Stimulated activated CD4-positive, alpha-beta T cell treated with anti-CD3 and anti-CD28 coated beads, Interleukin-15, amount 100 ng/mL, for 48 hours (primary cell): ENCODE data around the gene AGO3.
"Not testable (repeated sequence)": the region's sequence is repeated elsewhere in the genome, so short reads cannot be mapped to it uniquely, and the experiment has no call there.

Source experiments
- DNase-seq, 2 donors: peaks; one replicate each; pipeline ENCODE4 v3.0.0-alpha.2; 2020; ENCODE audit warnings: low read depth in 2 of 2

Gene AGO3

DNA sequence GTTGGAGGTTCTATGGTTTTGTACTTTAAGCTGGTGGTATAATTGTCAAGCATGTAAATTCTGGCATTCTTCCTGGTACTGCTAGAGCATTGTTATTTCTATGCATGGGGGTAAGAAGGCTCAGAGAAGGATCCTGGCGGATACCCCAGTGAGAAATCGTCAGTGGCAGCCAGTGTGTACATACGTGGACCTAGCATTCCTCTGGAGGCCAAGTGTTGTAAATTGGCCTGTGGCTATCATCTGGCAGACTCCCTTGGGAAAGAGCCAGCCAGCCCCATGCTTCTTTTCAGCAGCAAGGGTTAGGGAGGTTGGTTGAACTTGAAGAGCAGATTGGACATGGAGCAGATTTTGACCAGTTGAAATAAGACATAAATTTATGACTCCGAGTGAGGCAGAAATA is 5.2 kb upstream of the AGO3 start:
- DNase-seq: no peak

DNA sequence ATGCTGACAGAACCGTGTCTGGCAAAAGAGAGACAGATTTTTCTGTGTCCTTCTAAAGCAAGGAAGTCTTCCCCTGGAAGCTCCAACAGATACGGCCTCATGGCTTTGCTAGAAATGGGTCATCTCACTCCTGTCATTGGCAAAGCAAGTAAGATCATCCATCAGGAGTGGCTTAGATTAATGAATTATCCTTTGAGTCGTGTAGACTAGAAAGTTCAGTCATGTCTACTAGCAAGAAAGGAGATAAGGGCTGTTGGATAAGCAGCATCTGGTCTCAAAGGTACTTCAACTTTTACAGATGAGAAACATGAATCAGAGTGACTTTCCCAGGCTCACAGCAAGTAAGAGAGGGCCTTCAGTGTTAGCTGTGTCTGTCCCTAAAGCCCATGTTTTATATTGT is 3.4 kb upstream of the AGO3 start:
- no peak for DNase-seq

DNA sequence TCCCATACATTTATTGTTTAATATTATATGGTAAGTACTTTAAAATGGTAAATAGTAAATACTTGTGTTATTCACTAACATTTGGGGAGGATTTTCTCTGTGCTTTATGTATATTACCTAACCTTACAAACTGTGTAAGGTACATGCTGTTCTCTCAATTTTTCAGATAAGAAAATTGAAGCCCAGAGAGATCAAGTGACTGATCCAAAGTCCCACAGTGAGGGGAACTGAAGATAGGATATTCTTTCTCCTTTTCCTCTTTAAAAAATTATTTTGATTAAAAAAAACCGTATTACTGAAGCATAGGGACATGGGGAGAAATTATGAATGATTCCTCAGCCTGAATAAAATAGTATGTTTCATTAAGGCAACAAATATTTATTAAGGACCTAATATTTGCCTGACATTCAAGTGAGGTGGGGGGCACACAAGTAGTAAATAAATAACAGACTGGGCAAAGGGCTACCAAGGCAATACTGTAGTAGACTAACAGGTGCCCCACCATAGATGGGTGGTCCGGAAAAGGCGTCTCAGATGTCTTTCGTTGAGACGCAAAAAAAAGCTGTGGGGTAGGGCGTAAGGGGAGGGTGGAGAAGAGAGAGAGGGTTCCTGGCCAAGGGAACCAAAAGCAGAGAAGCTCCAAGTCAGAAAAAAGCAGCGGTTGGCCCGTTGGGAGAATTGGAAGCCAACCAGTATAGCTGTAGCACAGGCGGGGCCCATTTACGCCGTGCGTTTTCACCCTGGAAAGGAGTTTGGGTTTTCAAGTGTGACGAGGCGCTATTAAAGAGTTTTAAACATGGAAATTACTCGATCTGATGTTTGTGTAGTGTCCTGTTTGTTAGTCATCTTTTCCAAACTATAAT is 944 bp upstream of the AGO3 start:
- DNase-seq: peak in 1 of 2 donors; percentile 7

DNA sequence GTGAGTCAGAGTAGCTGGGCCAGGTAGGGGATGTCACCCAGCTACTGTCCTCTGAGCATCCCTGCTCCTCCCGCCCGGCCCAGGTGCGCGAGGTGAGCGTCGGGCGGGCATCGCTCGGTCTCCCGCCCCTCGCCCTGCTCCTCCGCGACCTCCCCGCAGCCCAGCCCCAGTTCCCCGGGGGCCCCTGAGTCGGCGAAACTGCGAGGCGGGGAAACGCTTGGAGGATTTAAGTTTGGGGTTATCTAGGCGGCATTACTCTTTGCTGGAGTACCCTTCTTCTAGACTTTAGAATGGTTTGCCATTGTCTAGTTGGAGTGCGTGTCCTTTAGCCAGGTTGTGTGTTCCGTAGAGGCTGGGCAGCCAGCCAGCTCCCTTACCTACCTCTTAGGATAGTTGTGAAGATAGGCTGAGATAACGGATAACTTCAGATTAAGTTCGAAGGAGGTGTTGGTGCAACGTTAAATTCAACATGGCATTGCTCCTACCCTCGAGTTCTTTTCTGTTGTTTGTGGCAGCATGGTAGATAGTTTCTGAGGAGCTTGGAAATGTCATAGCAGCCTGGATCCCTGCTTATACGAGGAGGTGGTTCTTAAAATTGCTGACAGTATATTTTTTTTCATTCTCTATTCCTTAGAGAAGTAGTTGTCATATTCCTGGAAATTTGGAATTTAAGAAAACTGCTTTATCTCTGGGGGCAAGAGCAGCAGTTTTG is 697 bp downstream of the AGO3 start:
- DNase-seq: no peak

DNA sequence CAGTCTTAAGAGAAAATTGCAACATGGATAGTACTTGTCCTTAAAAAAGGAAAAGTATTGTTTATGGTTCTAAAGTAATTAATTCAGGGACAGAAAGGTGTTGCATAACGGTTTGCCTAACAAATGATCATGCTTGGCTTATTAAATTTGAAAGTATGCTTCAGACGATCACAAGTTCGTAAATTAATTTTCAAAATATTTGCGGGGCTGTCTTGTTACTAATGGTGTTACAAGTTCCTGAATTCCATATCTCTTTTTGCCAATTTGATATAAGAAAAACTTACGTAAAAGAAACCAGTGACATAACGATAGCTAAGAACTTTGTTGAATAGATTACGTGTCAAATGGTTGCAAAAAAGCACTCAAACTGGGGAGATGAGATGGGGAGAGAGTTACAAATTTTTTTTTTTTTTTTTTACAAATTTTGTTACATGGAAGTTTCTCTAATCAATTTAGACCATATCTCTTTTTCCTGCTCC is 1.3 kb downstream of the AGO3 start:
- no peak for DNase-seq

DNA sequence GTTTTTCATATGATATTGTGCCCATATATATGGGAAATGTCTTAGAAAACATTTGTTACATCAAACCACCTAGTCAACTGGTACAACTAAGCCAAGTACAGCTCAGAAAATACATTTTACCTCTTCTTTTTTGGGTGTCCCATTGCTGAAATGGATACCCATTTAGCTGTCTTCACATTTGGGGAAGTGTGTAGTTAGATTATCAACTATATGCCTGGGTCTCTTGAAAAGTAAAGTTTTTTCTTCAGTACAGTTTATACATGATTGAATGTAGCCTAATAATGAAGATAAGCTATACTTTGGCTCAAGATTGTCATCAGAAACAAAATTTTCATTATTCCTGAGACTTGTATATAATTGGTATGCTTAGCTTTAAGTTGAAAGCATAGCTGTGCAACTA is 2.0 kb downstream of the AGO3 start:
- DNase-seq: no peak

DNA sequence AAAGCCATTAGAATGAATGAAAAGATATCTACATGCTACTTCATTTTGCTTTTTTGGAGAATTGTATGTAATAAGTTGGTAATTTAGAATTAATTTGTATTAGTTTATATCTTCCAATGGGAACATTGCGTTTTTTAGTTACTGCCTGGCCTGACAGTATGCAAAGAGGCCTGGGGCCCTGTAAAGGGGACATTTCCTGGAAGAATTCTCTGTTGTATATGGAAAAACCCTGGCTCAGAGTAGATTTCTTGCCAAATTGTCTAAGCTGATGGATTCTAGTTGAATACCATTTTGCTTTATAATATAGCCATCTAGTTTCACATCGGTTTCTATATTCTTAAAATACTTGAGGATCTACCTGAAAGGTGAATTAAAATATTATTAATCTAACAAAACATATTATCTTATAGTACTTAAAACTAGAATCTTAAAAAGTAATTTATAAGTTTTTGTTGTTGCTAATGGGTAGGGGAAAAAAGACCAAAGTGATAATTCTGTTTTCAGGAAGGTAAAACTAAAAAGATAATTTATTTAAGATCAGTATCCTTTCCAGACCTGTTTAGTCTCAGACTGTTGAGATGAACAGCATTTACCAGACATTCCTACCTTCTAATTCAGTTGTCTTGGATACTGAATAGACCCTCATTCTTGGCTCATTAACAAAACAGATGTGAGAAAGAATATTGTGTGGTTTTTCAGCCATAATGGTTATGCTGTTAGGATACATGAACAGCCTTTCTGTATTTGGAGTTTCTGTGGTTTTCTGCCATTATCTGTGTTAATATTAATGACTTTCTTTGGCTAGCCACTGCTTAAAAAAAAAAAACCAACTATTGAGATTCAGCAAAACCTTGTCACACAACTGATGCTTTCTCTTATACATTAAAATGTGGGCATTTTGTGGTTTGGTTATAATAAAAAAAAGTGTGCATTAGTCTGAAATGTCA is 4.8 kb downstream of the AGO3 start:
- no peak for DNase-seq

DNA sequence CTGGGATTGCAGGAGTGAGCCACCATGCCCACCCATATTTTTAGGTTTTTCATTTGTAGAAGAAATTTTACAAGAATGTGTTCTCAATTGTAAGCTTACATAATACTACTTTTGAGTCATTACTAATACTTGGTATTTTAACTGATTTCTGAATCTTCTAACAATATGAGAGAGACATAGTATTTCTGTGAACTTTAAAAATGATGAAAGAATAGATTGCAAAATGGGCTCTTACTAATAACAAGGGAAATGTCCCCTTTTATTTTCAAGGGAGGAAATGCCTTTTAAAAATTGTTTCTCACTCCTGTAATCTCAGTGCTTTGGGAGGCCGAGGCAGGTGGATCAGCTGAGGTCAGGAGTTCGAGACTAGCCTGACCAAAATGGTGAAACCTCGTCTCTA is 5.9 kb downstream of the AGO3 start:
- DNase-seq: no peak

DNA sequence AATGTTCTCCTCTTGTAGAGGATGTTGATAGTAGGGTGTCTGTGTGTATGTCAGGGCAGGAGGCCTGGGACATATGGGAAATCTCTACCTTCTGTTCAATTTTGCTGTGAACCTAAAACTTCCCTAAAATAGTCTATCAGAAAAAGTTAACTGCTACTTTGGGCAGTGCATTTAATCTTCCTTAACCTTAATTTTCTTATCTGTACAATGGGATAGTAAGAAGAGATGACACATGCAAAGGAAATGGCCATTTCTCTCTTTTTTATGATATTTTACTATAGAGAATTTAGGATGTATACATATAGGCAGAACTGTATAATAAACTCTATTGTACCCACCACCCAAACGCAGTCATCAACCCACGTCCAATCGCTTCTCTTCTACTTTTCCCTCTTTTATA is 8.6 kb downstream of the AGO3 start:
- no peak for DNase-seq

DNA sequence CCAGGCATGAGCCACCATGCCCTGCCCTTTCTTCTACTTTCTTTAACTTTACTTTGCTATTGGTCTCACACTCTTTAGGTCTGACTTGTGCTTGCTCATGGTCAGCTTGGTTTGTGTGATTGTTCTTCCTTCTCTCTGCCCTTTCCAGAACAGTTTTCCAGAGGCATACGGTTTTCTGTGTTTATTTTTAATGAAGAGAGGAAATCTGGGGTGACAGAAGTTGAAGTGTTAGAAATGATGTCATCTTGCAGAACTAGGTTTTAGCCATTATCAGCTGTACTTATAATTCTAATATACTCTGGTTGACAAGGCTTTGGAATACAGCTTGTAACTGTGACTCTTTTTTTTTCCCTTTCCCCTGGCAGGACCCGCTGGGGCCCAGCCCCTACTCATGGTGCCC is 14.4 kb downstream of the AGO3 start:
- no peak for DNase-seq

DNA sequence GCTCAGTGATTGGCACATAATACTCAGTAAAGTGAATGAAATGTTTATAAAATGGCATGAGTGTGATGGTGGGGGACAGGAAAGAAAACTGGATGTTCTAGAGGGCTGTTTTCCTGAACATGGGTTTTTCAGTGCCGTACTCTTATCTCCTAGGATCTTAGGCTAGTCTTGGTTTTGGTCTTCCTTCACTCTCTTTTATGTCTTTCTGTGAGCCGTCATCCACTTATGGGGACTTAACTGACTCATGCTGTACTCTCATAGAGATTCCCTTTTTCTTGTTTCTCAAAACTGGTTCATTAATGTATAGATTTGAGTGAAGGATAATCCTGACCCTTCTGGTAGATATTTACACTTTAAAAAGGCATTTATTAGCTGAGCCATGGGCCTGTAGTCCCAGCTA is 16.6 kb downstream of the AGO3 start:
- no peak for DNase-seq

DNA sequence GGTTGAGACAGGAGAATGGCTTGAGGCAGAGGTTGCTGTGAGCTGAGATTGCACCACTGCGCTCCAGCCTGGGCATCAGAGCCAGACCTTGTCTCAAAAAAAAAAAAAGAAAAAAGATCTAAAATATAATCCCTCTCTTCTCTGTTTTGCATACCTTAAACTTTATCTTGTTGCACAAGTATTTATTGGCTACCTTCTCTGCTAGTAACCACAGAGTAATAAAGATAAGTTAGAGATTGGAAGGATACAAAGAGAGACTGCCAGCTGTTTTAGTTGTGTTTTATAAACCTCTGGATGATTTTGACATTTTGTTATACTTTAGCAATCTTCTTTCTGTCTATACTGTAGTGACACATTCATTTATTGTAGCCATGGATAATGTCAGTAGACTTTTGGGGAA is 27.7 kb downstream of the AGO3 start:
- no peak for DNase-seq

DNA sequence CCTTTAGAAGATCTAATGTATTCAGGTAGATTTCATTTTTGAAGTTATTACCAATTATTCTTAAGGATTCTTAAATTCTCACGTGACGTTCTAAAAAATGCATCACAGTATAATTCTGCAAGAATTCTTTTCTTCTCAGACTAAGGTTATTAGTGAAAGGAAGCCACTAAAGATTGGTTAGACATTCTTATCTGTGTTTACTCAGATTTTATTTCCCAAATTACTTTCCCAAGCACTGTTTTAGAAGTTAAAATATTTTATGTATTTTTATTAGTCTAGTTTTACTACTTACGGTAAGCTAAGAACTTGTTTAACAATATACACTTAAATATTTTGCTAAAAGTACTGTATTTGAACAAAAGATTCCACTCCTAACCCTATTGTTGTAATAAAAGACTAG is 28.4 kb downstream of the AGO3 start:
- DNase-seq: no peak

DNA sequence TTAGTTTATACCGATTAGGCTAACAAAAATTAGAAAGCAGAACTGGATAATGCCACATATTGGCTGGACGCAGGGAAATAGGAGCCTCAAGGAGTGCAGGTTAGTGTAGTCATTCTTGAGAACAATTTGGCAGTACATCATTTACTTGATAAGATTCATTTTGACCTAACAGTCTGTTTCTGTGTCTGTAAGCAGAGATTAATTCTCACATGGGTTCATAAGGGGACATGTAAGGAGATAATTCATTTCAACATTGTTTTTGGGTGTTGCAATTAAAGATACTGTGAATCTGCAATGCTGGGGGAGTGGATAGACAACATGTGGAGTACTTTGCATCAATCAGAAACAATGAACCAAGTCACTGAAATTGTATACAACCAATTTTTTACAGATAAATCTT is 32.0 kb downstream of the AGO3 start:
- no peak for DNase-seq

DNA sequence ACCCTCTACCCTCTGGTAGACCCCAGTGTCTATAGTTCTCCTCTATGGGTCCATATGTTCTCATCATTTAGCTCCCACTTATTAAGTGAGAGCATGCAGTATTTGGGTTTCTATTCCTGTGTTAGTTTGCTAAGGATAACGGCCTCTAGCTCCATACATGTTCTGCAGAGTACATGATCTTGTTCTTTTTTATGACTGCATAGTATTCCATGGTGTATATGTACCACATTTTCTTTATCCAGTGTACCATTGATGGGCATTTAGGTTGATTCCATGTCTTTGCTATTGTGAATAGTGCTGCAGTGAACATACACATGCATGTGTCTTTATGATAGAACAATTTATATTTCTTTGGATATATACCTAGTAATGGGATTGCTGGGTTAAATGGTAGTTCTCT is 33.4 kb downstream of the AGO3 start:
- not testable (repeated sequence) for DNase-seq

DNA sequence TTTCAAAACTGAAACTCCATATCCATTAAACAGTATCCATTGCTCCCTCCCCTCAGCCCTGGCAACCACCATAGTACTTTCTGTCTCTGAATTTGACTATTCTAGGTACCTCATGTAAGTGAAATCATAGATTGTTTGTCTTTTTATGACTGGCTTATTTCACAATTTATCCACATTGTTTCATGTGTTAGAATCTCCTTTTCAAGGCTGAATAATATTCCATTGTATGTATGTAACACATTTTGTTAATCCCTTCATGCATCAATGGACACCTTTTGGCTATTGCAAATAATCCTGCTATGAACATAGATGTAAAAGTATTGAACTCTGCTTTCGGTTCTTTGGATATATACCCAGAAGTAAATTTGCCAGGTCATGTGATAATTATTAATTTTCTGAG is 37.5 kb downstream of the AGO3 start:
- no peak for DNase-seq

DNA sequence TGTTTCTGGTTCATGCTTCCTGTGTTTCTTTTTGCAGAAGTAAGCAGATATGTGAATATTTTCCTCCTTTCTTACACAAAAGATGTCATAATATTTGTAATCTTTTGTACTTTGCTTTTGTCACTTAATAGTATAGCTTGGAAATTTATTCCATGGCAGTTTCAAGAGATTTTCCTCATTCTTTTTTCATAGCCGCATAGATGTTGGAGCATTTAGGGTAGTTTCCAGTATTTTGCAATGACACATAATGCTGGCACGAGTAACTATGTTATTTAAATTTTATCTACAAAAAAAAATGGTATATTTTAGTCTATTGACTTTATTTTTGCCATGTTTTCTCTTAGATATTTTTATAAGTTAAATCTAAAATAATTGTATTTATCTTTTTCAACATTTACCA is 40.7 kb downstream of the AGO3 start:
- DNase-seq: no peak

DNA sequence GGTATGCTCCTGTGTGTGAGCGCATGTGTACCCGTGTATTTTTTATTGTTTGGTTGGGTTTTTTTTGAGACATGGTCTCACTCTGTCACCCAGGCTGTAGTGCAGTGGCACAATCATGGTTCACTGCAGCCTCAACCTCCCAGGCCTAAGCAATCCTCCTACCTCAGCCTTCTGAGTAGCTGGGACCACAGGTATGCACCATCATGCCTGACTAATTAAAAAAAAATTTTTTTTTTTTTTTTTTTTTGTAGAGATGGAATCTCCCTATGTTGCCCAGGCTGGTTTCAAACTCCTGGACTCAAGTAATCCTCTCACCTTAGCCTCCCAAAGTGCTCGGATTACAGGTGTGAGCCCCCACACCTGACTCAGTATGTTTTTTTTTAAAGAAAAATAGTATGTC is 41.7 kb downstream of the AGO3 start:
- DNase-seq: not testable (repeated sequence)

DNA sequence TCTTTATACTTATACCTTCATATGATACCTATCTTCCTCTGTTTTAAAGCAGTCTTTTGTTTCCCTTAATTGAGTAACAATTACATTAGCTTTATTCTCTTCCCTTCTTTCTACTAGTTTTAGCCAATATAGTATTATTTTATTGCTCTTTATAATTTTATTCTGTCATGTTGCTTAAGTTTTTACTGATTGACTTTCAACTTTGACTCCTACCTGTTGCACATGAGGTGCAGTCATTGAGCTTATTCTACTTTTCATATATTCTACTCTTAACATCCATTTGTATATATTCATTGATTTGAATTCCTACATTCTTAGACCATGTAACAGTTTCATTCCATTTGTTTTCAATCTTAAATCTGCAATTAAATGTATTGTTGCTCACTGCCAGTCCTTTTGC is 49.2 kb downstream of the AGO3 start:
- DNase-seq: no peak

DNA sequence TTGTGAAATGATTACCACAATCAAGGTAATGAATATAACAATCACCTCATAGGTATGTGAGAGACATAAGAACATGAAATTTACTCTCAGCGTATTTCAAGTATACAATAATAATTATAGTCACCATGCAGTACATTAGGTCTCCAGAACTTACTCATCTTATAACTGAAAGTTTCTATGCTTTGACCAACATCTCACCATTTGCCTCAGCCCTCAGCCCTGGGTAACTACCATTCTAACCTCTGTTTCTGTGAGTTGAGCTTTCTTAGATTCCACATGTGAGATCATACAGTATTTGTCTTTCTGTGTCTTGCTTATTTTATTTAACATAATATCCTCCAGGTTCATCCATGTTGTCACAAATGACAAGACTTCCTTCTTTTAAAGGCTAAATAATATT is 57.3 kb downstream of the AGO3 start:
- DNase-seq: no peak

DNA sequence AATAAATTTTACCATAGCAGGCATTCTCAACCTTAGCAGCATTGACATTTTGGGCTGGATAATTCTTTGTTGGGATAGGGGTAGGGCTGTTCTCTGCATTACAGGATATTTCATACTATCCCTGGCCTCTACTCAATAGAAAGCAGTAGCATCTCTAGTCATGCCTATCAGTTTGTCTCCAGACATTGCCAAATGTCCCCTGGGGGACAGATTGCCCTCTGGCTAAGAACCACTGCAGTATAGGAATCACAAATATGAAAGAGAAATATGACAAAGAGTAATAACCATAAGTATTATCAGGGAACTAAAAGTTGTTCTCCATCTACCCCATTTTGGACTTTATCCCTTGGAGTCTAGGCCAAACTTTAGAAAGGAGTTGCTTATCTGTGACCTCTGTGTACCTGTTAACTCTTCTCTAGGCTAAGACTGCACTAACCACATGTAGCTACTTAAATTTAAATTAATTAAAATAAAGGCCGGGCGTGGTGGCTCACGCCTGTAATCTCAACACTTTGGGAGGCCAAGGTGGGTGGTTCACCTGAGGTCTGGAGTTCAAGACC is 76.1 kb downstream of the AGO3 start:
- no peak for DNase-seq

DNA sequence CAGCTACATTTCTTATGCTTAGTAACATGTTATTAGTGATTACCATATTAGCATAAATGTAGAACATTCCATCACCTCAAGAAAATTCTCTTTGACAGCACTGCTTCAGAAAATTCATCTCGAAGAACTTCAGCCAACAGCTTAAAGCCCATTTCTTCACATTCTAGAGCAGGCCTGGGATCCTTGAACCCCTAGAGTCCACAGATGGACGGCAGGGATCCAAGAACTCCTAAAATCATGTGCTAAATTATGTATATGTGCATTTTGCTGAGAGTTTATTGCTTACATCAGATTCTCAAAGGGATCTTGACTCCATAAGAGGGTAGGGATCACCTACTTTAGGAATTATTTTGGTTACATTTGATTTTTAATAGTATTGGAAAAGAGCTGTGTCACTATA is 76.8 kb downstream of the AGO3 start:
- no peak for DNase-seq
